ENCODE measurements around the gene LILRB3. TPM values are rescaled to one million over a fixed set of nuclear protein-coding genes. Genes with fewer than 3 reads are reported as not detected.
"Not testable (repeated sequence)": the region's sequence is repeated elsewhere in the genome, so short reads cannot be mapped to it uniquely, and the experiment has no call there.

The LILRB3 gene
- total RNA-seq, 2 donors from 2014 or later: 0.43 to 0.47 TPM

DNA sequence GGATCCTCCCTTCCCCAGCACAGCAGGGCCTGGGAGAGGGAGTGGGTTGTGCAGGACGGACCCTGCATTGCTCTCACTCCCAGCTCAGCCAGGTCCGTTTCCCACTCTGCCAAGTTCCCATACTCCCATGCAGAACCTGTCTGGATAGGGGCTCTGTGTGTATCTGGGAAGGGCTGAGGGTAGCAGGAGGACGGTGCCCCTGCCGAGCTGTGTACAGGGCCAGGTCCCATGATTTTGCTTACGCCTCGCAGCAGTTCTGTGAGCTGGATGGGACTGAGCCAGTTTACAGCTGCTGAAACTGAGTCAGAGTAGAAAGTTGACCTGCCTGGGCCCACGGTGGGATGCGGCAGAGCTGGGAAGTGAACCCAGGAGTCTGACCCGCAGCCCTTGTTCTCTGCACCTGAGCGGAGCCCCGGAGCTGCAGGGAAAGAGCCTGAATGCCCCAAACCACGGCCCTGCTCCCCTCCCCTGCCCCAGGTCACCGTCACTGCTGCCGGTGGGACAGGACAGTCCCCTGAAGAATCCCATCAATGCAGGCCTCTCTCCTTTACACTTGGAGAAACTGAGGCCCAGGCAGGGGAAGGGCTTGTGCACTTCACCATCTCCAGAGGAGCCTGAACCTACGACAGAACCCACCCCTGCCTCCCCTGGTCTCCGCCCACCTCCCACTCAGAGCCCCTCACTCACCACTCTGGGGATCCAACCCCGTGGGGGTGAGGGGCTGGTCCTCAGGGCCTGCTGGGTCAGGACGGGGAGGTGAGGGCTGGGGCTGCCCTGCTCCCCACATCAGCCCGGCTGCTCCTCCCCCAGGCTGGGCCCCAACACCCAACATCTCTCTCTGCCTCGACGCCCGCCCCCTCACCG lies 30.8 kb upstream of the LILRB3 start:
- peak in 1 of 2 donors; percentile 46 for ATAC-seq
- Mint-ChIP-seq H3K9me3 (no peaks in the 10 kb centered on the region), H3K4me3 (no peak overlapping the region), H3K4me1 (ENCODE audit: low read depth in 2 of 2) (no peaks in the 10 kb centered on the region), H3K27ac (no peak overlapping the region), H3K36me3 (no peaks in the 10 kb centered on the region), H3K27me3 (peaks cover 8 to 14% of the 10 kb centered on the region in 2 donors)
- no peak for DNase-seq (ENCODE audit: low spot score)

DNA sequence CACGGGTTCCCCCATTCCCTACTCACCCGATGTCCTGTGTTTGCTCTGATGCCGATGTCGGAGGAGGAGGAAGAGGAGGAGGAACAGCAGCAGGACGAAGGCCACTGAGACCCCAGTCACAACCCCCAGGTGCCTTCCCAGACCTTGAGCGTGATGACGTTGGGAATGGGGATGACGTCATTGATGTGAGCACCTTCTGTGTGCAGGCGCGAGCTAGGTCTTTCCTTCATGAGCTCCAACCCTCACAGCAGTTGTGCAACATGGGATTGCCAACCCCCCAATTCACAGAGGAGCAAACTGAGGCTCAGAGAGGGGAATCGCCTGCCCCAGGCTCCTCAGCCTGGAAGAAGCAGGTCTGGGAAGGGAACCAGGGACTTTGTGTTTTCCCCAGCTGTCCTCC lies 30.0 kb upstream of the LILRB3 start:
- Mint-ChIP-seq H3K27me3 (peaks cover 8 to 14% of the 10 kb centered on the region in 2 donors), H3K36me3 (no peaks in the 10 kb centered on the region), H3K4me3 (no peak overlapping the region), H3K9me3 (no peaks in the 10 kb centered on the region), H3K27ac (no peak overlapping the region), H3K4me1 (ENCODE audit: low read depth in 2 of 2) (peaks cover 6 to 7% of the 10 kb centered on the region in 2 donors)
- no peak for DNase-seq (ENCODE audit: low spot score)
- ATAC-seq: no peak

GRCh38 chr19:54252243-54252642 lies 29.4 kb upstream of the LILRB3 start:
- Mint-ChIP-seq H3K9me3 (no peaks in the 10 kb centered on the region), H3K27me3 (peaks cover 8 to 14% of the 10 kb centered on the region in 2 donors), H3K4me3 (no peak overlapping the region), H3K4me1 (ENCODE audit: low read depth in 2 of 2) (peaks cover 11% of the 10 kb centered on the region in 2 donors), H3K36me3 (no peaks in the 10 kb centered on the region), H3K27ac (no peak overlapping the region)
- ATAC-seq: no peak
- no peak for DNase-seq (ENCODE audit: low spot score)

GRCh38 chr19:54248016-54248601 lies 25.3 kb upstream of the LILRB3 start:
- H3K27ac Mint-ChIP-seq: peak overlapping the region; percentile 2 to 51
- DNase-seq (ENCODE audit: low spot score): no peak
- peak overlapping the region; percentile 51 for H3K4me3 Mint-ChIP-seq

DNA sequence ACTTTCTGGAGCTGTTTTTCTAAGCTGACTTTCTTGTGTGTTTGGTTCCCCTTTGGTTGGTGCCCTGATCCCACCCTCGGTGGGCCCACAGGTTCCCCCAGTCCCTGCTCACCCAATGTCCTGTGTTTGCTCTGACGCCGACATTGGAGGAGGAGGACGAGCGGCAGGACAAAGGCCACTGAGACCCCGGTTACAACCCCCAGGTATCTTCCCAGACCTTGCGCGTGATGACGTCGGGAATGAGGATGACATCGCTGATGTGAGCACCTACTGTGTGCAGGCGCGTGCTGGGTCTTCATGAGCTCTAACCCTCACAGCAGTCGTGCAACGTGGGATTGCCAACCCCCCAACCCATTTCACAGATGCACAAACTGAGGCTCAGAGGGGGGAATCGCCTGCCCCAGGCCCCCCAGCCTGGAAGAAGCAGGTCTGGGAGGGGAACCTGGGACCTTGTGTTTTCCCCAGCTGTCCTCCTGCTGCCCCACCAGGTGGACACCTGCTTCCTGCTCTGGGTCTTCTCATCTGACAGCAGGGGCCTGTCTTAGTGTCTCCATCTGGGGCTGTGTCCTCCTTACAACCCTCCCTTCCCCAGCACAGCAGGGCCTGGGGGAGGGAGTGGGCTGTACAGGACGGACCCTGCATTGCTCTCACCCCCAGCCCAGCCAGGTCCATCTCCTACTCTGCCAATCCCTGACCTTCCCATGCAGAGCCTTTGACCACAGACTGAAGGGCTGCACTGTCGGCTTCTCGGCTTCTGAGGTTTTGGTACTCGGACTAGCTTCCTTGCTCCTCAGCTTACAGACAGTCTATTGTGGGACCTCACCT lies 24.5 kb upstream of the LILRB3 start:
- no peaks in the 10 kb centered on the region for H3K36me3 Mint-ChIP-seq
- H3K27me3 Mint-ChIP-seq: peaks cover 7% of the 10 kb centered on the region in 2 donors
- peaks cover 11% of the 10 kb centered on the region in 2 donors for H3K4me1 Mint-ChIP-seq (ENCODE audit: low read depth in 2 of 2)
- ATAC-seq (peak in 1 of 2 donors; percentile 50), DNase-seq (ENCODE audit: low spot score) (no peak)
- H3K9me3 Mint-ChIP-seq: no peaks in the 10 kb centered on the region
- peak overlapping the region; percentile 2 to 51 for H3K27ac Mint-ChIP-seq
- H3K4me3 Mint-ChIP-seq: peak overlapping the region; percentile 51

More at GRCh38 chr19:54248016-54248601, 25.3 kb upstream of the LILRB3 start:
- Mint-ChIP-seq H3K27me3 (peaks cover 7 to 10% of the 10 kb centered on the region in 2 donors), H3K36me3 (no peaks in the 10 kb centered on the region), H3K4me1 (ENCODE audit: low read depth in 2 of 2) (peaks cover 11% of the 10 kb centered on the region in 2 donors), H3K9me3 (no peaks in the 10 kb centered on the region)
- peak; percentile 85 to 91 for ATAC-seq

DNA sequence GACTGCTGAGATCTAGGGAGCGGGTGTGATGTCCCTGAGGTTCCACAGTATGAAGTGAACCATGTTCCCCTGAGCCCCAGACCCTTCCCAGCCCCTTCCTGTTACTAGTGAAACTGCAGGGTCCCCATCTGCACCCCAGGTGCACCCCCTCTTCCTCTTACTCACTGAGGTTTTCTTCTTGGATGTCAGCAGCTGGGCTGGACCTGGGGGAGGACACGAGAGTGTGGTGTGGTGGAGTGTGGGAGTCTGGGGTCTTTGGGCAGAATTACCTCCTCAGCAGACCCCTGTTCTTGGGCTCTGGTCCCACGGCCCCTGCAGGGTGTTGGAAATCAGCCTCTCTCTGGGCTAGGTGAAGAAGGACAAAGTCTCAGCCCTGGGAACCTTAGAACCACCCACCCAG lies 23.1 kb upstream of the LILRB3 start:
- ATAC-seq (no peak), DNase-seq (ENCODE audit: low spot score) (no peak)
- H3K4me3 Mint-ChIP-seq: no peak overlapping the region
- no peak overlapping the region for H3K27ac Mint-ChIP-seq
- no peaks in the 10 kb centered on the region for H3K36me3 Mint-ChIP-seq
- no peaks in the 10 kb centered on the region for H3K9me3 Mint-ChIP-seq
- H3K27me3 Mint-ChIP-seq: peaks cover 7% of the 10 kb centered on the region in 2 donors
- H3K4me1 Mint-ChIP-seq (ENCODE audit: low read depth in 2 of 2): peaks cover 11% of the 10 kb centered on the region in 2 donors

GRCh38 chr19:54243809-54244208 lies 21.0 kb upstream of the LILRB3 start:
- not testable (repeated sequence) for ATAC-seq; H3K36me3 Mint-ChIP-seq; H3K9me3 Mint-ChIP-seq; H3K4me3 Mint-ChIP-seq; DNase-seq (ENCODE audit: low spot score); H3K27me3 Mint-ChIP-seq; H3K27ac Mint-ChIP-seq
- H3K4me1 Mint-ChIP-seq (ENCODE audit: low read depth in 2 of 2): peaks cover 11% of the 10 kb centered on the region in 2 donors

GRCh38 chr19:54242646-54243045 lies 19.8 kb upstream of the LILRB3 start, which contains the start of gene LILRA6:
LILRA6 (minus strand) TSS chr19:54242790.
- ATAC-seq; DNase-seq (ENCODE audit: low spot score): not testable (repeated sequence)

DNA sequence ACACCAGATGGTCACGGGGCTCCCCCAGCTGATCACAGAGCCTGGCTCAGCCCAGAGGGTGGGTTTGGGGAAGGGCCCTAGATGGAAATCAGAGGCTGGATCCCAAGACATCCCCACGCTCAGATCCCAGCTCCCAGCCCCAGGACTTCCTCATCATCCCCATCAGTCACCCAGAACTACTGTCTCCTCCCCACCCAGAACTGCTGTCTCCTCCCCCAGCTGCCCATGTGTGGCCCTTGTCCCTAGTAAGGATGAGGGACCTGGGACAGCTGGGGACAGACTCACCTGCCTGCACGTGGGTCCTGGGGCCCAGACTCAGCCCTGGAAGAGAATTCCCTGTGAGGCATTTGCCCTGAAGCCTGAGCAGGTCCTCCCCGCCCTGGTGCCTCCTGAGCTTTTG lies 19.4 kb upstream of the LILRB3 start:
- not testable (repeated sequence) for H3K27ac Mint-ChIP-seq; H3K4me1 Mint-ChIP-seq (ENCODE audit: low read depth in 2 of 2)

More at GRCh38 chr19:54242646-54243045, 19.8 kb upstream of the LILRB3 start, which contains the start of gene LILRA6:
- not testable (repeated sequence) for H3K9me3 Mint-ChIP-seq; H3K36me3 Mint-ChIP-seq; H3K4me3 Mint-ChIP-seq; H3K4me1 Mint-ChIP-seq (ENCODE audit: low read depth in 2 of 2); H3K27ac Mint-ChIP-seq; H3K27me3 Mint-ChIP-seq

GRCh38 chr19:54240372-54241336 lies 17.8 kb upstream of the LILRB3 start:
- not testable (repeated sequence) for H3K27ac Mint-ChIP-seq; H3K36me3 Mint-ChIP-seq; H3K4me3 Mint-ChIP-seq; H3K4me1 Mint-ChIP-seq (ENCODE audit: low read depth in 2 of 2); H3K9me3 Mint-ChIP-seq; DNase-seq (ENCODE audit: low spot score)
- ATAC-seq: peak in 1 of 2 donors; percentile 24
- peaks cover 10 to 20% of the 10 kb centered on the region in 2 donors for H3K27me3 Mint-ChIP-seq

More for the DNA sequence above, 19.4 kb upstream of the LILRB3 start:
- H3K27me3 Mint-ChIP-seq: peaks cover 0 to 11% of the 10 kb centered on the region in 2 donors
- H3K9me3 Mint-ChIP-seq; H3K36me3 Mint-ChIP-seq; DNase-seq (ENCODE audit: low spot score); H3K4me3 Mint-ChIP-seq; ATAC-seq: not testable (repeated sequence)

DNA sequence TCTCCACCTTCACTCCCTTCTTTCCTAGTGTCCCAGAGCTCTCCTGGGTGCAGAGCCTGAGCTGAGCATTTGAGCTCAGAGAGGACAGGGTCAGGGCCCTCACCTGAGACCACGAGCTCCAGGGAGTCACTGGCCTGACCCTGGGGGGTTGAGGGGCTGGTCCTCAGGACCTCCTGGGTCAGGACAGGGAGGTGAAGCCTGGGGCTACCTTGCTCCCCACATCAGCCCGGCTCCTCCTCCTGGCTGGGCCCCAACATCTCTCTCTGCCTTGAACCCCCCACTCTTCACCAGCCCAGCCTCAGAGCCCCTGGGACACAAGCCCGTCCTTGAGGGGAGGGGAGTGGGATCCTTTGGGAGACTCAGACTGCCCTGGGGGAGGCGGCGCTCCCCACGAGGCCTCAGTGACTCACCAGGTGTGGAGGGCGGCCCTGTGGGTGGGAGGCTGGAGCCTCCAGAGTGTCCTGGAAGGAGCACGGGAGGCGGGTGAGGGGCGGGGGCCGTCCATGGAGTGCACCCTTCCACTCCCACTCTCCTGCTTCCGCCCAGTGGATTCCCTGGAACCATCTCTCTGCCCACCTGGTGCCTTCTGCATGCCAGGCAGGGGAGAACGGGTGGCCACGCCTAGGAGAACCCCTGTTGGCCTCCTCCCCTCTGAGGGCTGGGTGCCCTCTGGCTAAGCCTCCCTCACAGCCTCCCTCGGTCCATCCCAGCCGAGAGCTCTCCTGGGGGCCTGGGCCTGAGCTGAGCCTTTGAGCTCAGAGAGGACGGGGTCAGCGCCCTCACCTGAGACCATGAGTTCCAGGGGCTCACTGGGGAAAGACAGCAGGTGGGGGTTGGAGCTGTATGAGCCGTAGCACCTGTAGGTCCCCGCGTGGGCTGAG lies 16.9 kb upstream of the LILRB3 start:
- H3K4me3 Mint-ChIP-seq; H3K27ac Mint-ChIP-seq; H3K9me3 Mint-ChIP-seq; DNase-seq (ENCODE audit: low spot score); H3K36me3 Mint-ChIP-seq; H3K4me1 Mint-ChIP-seq (ENCODE audit: low read depth in 2 of 2): not testable (repeated sequence)
- ATAC-seq: peak in 1 of 2 donors; percentile 62
- peaks cover 10 to 25% of the 10 kb centered on the region in 2 donors for H3K27me3 Mint-ChIP-seq

DNA sequence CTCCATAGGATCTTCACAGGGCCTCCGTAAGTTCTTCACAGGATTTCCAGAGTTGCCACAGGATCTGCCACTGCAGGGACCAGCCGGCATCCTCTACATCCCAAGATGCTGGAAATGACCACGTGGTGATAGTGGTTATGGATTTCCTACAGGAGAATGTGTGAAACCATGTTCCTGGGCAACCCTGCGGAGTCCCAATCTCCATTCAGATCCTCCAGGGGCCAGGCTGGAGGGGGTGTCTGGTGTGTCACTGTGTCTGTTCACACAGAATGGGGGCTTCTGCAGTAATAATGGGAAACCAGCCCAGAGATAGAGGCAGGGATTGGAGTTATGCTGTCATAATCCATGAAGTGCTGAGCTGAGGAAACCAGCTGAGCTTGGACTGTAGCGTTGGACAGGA lies 11.1 kb upstream of the LILRB3 start:
- DNase-seq (ENCODE audit: low spot score) (no peak), ATAC-seq (no peak)
- peaks cover 4% of the 10 kb centered on the region in 2 donors for H3K4me1 Mint-ChIP-seq (ENCODE audit: low read depth in 2 of 2)
- no peaks in the 10 kb centered on the region for H3K36me3 Mint-ChIP-seq
- H3K4me3 Mint-ChIP-seq: no peak overlapping the region
- H3K27me3 Mint-ChIP-seq: peaks cover 30 to 44% of the 10 kb centered on the region in 2 donors
- H3K27ac Mint-ChIP-seq: no peak overlapping the region
- H3K9me3 Mint-ChIP-seq: no peaks in the 10 kb centered on the region

Data from natural killer cell treated with Interleukin-12 subunit alpha and Interleukin-12 subunit beta and Interleukin-15 and Interleukin-18, amount 100 ng/mL, for 72 hours (primary cell).